Esophagus muscularis mucosa (tissue), 4 donors: ENCODE data around the gene MMP26. TPM values are rescaled to one million over a fixed set of nuclear protein-coding genes. Genes with fewer than 3 reads are reported as not detected.
A peak's percentile ranks its signal among the peaks of the same experiment; 100 is the strongest.

Source experiments
- DNase-seq: peaks from one replicate; pipeline ENCODE4 v3.0.0-alpha.2; 2017; ENCODE audit errors: extremely low spot score
- H3K27ac ChIP-seq, 4 donors: fragments of 200-600 bp; sonication (generic); replicated peaks in 1 of 4; 1 replicate in 3 of 4; 2 replicates in 1 of 4; pipeline ENCODE4 v1.5.1; 2016 to 2019; ENCODE audit warnings: mild to moderate bottlenecking in 1 of 4
- H3K27me3 ChIP-seq, 4 donors: fragments of 200-600 bp; sonication (generic); one replicate each; pipeline versions ENCODE4 v1.5.1 to v1.6.0; 2016 to 2019
- H3K36me3 ChIP-seq, 4 donors: fragments of 200-600 bp; sonication (generic); one replicate each; pipeline ENCODE4 v1.5.1; 2016 to 2019
- H3K4me1 ChIP-seq, 4 donors: fragments of 200-600 bp; sonication (generic); one replicate each; pipeline ENCODE4 v1.5.1; 2016 to 2019
- H3K4me3 ChIP-seq, 4 donors: fragments of 200-600 bp; sonication (generic); 1 replicate in 2 of 4; 2 replicates in 2 of 4; pipeline ENCODE4 v1.5.1; 2016 to 2019; ENCODE audit warnings: mild to moderate bottlenecking in 4 of 4, moderate library complexity in 1 of 4
- H3K9me3 ChIP-seq, 4 donors: fragments of 200-600 bp; sonication (generic); 1 replicate in 3 of 4; 2 replicates in 1 of 4; pipeline ENCODE4 v1.5.1; 2016 to 2019
- CTCF ChIP-seq, 3 experiments: fragments of 200-600 bp in 2 of 3; fragments of 450-650 bp in 1 of 3; sonication (generic) in 2 of 3; IDR thresholded peaks; one replicate each; pipeline ENCODE4 v1.5.1; 2017 to 2019; ENCODE audit warnings: antibody characterized with exemption in 3 of 3, mild to moderate bottlenecking in 2 of 3, moderate library complexity in 1 of 3
- EP300 ChIP-seq: sonication (generic); formaldehyde crosslinking; IDR thresholded peaks from one replicate; pipeline ENCODE4 v1.6.1; 2017; ENCODE audit warnings: antibody characterized with exemption
- POLR2A ChIP-seq: fragments of 450-650 bp; IDR thresholded peaks from one replicate; pipeline ENCODE4 v1.6.1; 2017; ENCODE audit warnings: antibody characterized with exemption, moderate library complexity, mild to moderate bottlenecking, low read depth
- POLR2AphosphoS5 ChIP-seq, 2 donors: sonication (generic); formaldehyde crosslinking; IDR thresholded peaks; one replicate each; pipeline ENCODE4 v1.6.1; 2017; ENCODE audit warnings: antibody characterized with exemption in 2 of 2
- WGBS: methylation state at CpG from one replicate; pipeline ENCODE4 v1.1.5; 2018; 5-methylcytosine and 5-hydroxymethylcytosine counted together
- intact Hi-C: fragments of 100-400 bp; cut with DNase I; formaldehyde crosslinking; loops from one replicate; pipeline ENCODE4 v1.15.1; 2023
- total RNA-seq, 4 donors: library from RNA; depleted of rRNA; stranded (reverse); fragments of >200 nt; gene quantifications; one replicate each; pipeline versions ENCODE4 v1.1.0 to v1.2.1, GENCODE V29; 2016

Gene MMP26
- total RNA-seq, 4 donors from 2014 or later: not detected

GRCh38 chr11:4695442-4695841, 9.1 kb upstream of the MMP26 start:
- intact Hi-C loops: no loop called here
- DNase-seq: no peak
- Histone ChIP-seq H3K27me3 (no peaks in the 10 kb centered on the region), H3K27ac (peak overlapping the region in 1 of 4 donors; percentile 7), H3K4me3 (no peak overlapping the region), H3K9me3 (no peaks in the 10 kb centered on the region), H3K4me1 (peaks cover 0 to 18% (median 16%) of the 10 kb centered on the region in 4 donors), H3K36me3 (no peaks in the 10 kb centered on the region)
- 32% methylated on average over 1 of the region's 1 CpG for WGBS
- TF ChIP-seq EP300 (no peak), POLR2A (no peak), POLR2AphosphoS5 (IDR thresholded peaks at IDR 0.05) (no peak), CTCF (IDR thresholded peaks at IDR 0.05) (no peak)

- Histone ChIP-seq H3K27ac (no peak within 1 kb of the TSS), H3K4me3 (no peak within 1 kb of the TSS), H3K36me3 (no peaks in the 10 kb centered on the region), H3K27me3 (no peaks in the 10 kb centered on the region), H3K9me3 (no peaks in the 10 kb centered on the region), H3K4me1 (peaks cover 0 to 18% (median 16%) of the 10 kb centered on the region in 4 donors)
- TF ChIP-seq EP300 (no peak), POLR2A (no peak), POLR2AphosphoS5 (IDR thresholded peaks at IDR 0.05) (no peak), CTCF (IDR thresholded peaks at IDR 0.05) (no peak)
- intact Hi-C loops: no loop called here
- 60% methylated on average over 3 of the region's 3 CpGs for WGBS
- DNase-seq: no peak
Measured at GRCh38 chr11:4697585-4697984, 7.0 kb upstream of the MMP26 start, which contains the start of gene OR51E2. TSS of gene OR51E2 (minus strand) at chr11:4697853. CDS start at chr11:4682711, 15,142 bp downstream.

- WGBS: 90% methylated on average over 3 of the region's 3 CpGs
- H3K36me3 ChIP-seq: no peaks in the 10 kb centered on the region
- H3K9me3 ChIP-seq: no peaks in the 10 kb centered on the region
- H3K4me1 ChIP-seq: peaks cover 0 to 24% (median 13%) of the 10 kb centered on the region in 4 donors
- no peak overlapping the region for H3K4me3 ChIP-seq
- intact Hi-C loops: no loop called here
- DNase-seq: no peak
- no peaks in the 10 kb centered on the region for H3K27me3 ChIP-seq
- TF ChIP-seq CTCF (IDR thresholded peaks at IDR 0.05) (no peak), POLR2AphosphoS5 (IDR thresholded peaks at IDR 0.05) (no peak), POLR2A (no peak), EP300 (no peak)
- H3K27ac ChIP-seq: no peak overlapping the region
Measured at GRCh38 chr11:4699697-4700435, 4.7 kb upstream of the MMP26 start.

- H3K4me3 ChIP-seq: no peak overlapping the region
- H3K9me3 ChIP-seq: no peaks in the 10 kb centered on the region
- TF ChIP-seq EP300 (no peak), POLR2AphosphoS5 (IDR thresholded peaks at IDR 0.05) (no peak), CTCF (IDR thresholded peaks at IDR 0.05) (no peak), POLR2A (no peak)
- intact Hi-C loops: no loop called here
- 68% methylated on average over 1 of the region's 1 CpG for WGBS
- no peaks in the 10 kb centered on the region for H3K36me3 ChIP-seq
- H3K27me3 ChIP-seq: no peaks in the 10 kb centered on the region
- no peak for DNase-seq
- no peak overlapping the region for H3K27ac ChIP-seq
- peaks cover 0 to 19% (median 7%) of the 10 kb centered on the region in 4 donors for H3K4me1 ChIP-seq
Measured at GRCh38 chr11:4700436-4700820, 4.2 kb upstream of the MMP26 start.
